Measurements from ENCODE around the gene ERI3.

Gene ERI3

DNA sequence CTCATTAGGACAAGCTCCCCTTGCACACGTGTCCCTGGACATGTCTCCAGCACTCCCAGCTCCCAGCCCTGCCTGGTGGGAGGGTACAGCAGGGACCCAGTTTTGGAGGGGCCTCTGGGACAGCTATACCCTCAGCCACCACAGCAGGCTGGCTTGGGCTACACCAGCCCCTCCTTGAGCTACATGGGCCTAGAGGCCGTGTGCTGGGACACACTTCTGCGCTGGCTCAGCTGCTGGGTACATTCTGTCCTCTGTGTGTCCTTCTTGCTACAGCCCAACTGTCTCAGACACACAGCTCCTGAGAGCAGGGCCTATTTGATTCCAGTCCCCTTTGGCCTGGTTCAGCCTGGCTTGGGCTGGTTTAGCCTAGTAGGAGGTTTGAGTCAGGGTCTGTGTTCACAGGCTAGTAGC lies 115.1 kb downstream of the ERI3 start:
- Histone ChIP-seq H3K9ac (ENCODE audit: low read length) (no peak overlapping the region), H2AFZ (ENCODE audit: low read depth, low read length, severe bottlenecking) (no peak overlapping the region), H3K4me3 (ENCODE audit: insufficient read depth, low read length, poor library complexity, severe bottlenecking) (no peak overlapping the region), H3K9me2 (replicated peaks; ENCODE audit: insufficient read depth, low read length) (no peaks in the 10 kb centered on the region), H3K9me3 (ENCODE audit: insufficient read depth, low read length) (no peaks in the 10 kb centered on the region), H3K36me3 (ENCODE audit: low read length) (no peaks in the 10 kb centered on the region), H3K27me3 (ENCODE audit: low read length) (no peaks in the 10 kb centered on the region), H4K20me1 (ENCODE audit: low read depth, low read length) (no peaks in the 10 kb centered on the region), H3K79me2 (ENCODE audit: insufficient read depth, low read length) (no peaks in the 10 kb centered on the region), H3F3A (ENCODE audit: insufficient read depth) (no peaks in the 10 kb centered on the region), H3K27ac (ENCODE audit: low read depth, low read length) (no peak overlapping the region), H3K4me2 (ENCODE audit: low read depth, low read length, poor library complexity, severe bottlenecking) (no peak overlapping the region)
- TF ChIP-seq, protein P1, sequence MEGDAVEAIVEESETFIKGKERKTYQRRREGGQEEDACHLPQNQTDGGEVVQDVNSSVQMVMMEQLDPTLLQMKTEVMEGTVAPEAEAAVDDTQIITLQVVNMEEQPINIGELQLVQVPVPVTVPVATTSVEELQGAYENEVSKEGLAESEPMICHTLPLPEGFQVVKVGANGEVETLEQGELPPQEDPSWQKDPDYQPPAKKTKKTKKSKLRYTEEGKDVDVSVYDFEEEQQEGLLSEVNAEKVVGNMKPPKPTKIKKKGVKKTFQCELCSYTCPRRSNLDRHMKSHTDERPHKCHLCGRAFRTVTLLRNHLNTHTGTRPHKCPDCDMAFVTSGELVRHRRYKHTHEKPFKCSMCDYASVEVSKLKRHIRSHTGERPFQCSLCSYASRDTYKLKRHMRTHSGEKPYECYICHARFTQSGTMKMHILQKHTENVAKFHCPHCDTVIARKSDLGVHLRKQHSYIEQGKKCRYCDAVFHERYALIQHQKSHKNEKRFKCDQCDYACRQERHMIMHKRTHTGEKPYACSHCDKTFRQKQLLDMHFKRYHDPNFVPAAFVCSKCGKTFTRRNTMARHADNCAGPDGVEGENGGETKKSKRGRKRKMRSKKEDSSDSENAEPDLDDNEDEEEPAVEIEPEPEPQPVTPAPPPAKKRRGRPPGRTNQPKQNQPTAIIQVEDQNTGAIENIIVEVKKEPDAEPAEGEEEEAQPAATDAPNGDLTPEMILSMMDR (IDR thresholded peaks at IDR 0.05; ENCODE audit: insufficient read depth, low read length, poor library complexity, severe bottlenecking) = no peak
- no peak for TF ChIP-seq EZH2phosphoT487 (conservative IDR thresholded peaks at IDR 0.05; ENCODE audit: low read length)

DNA sequence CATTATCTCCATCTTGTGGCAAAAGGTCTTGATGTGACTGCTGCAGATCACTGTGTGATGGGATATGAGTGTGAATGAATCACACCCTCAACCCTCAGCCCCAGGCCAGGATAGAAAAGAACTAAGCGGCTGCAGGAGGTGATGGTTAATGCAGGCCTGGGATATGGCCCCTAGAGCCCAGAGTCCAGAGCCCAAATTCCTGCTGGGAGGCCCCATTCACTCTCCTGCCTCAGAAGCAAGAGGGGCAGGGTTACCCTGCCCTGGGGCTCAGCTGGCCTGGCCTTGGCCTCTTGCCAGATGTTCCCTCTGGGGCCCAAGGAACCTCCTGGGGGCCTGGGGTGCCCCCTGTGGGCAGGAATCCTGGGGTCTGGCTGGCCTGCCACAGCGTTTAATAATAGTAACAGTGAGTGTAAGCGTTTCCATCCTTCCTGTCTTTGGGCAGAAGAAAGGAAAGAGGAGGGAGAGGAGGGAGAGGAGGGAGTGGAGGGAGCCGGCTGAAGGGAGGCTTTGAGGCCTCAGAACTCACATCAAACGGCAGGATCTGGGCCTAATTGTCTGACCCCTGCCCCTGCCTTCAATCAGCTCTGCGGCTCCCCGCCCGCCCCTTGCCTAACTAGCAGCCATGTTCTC lies 115.6 kb downstream of the ERI3 start:
- no peak for TF ChIP-seq EZH2phosphoT487 (conservative IDR thresholded peaks at IDR 0.05; ENCODE audit: low read length)
- TF ChIP-seq, protein P1 (IDR thresholded peaks at IDR 0.05; ENCODE audit: insufficient read depth, low read length, poor library complexity, severe bottlenecking) = no peak
- no peaks in the 10 kb centered on the region for H4K20me1 ChIP-seq (ENCODE audit: low read depth, low read length)
- no peak overlapping the region for H2AFZ ChIP-seq (ENCODE audit: low read depth, low read length, severe bottlenecking)
- H3K79me2 ChIP-seq (ENCODE audit: insufficient read depth, low read length) = no peaks in the 10 kb centered on the region
- H3K36me3 ChIP-seq (ENCODE audit: low read length) = no peaks in the 10 kb centered on the region
- H3F3A ChIP-seq (ENCODE audit: insufficient read depth) = no peaks in the 10 kb centered on the region
- H3K27ac ChIP-seq (ENCODE audit: low read depth, low read length) = no peak overlapping the region
- no peak overlapping the region for H3K9ac ChIP-seq (ENCODE audit: low read length)
- H3K9me3 ChIP-seq (ENCODE audit: insufficient read depth, low read length) = no peaks in the 10 kb centered on the region
- H3K4me3 ChIP-seq (ENCODE audit: insufficient read depth, low read length, poor library complexity, severe bottlenecking) = no peak overlapping the region
- H3K27me3 ChIP-seq (ENCODE audit: low read length) = no peaks in the 10 kb centered on the region
- no peaks in the 10 kb centered on the region for H3K9me2 ChIP-seq (replicated peaks; ENCODE audit: insufficient read depth, low read length)
- no peak overlapping the region for H3K4me2 ChIP-seq (ENCODE audit: low read depth, low read length, poor library complexity, severe bottlenecking)

DNA sequence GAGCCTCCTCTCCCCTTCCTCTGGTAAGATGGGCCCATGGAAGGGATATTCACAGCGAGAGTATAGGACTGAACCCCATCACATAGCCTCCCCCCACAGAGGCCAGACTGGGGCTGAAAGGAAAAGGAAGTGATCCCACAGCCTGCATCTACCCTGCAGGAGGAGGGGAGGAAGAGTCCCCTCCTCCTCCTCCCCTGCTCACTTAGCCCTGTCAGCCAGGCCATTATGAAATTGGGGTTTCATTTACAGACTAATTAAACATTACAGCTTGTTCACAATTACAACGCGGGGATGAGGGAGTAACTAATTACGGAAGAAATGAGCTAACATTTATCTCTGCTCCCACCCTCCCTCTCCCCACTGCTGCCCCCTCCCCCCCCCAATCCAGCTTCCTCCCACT lies 116.4 kb downstream of the ERI3 start:
- Histone ChIP-seq H3K4me2 (ENCODE audit: low read depth, low read length, poor library complexity, severe bottlenecking) (no peak overlapping the region), H3F3A (ENCODE audit: insufficient read depth) (no peaks in the 10 kb centered on the region), H3K9ac (ENCODE audit: low read length) (no peak overlapping the region), H3K27me3 (ENCODE audit: low read length) (no peaks in the 10 kb centered on the region), H3K9me3 (ENCODE audit: insufficient read depth, low read length) (no peaks in the 10 kb centered on the region), H3K27ac (ENCODE audit: low read depth, low read length) (no peak overlapping the region), H3K9me2 (replicated peaks; ENCODE audit: insufficient read depth, low read length) (no peaks in the 10 kb centered on the region), H4K20me1 (ENCODE audit: low read depth, low read length) (no peaks in the 10 kb centered on the region), H3K4me3 (ENCODE audit: insufficient read depth, low read length, poor library complexity, severe bottlenecking) (no peak overlapping the region), H3K36me3 (ENCODE audit: low read length) (no peaks in the 10 kb centered on the region), H2AFZ (ENCODE audit: low read depth, low read length, severe bottlenecking) (no peak overlapping the region), H3K79me2 (ENCODE audit: insufficient read depth, low read length) (no peaks in the 10 kb centered on the region)
- TF ChIP-seq EZH2phosphoT487 (conservative IDR thresholded peaks at IDR 0.05; ENCODE audit: low read length) = no peak

DNA sequence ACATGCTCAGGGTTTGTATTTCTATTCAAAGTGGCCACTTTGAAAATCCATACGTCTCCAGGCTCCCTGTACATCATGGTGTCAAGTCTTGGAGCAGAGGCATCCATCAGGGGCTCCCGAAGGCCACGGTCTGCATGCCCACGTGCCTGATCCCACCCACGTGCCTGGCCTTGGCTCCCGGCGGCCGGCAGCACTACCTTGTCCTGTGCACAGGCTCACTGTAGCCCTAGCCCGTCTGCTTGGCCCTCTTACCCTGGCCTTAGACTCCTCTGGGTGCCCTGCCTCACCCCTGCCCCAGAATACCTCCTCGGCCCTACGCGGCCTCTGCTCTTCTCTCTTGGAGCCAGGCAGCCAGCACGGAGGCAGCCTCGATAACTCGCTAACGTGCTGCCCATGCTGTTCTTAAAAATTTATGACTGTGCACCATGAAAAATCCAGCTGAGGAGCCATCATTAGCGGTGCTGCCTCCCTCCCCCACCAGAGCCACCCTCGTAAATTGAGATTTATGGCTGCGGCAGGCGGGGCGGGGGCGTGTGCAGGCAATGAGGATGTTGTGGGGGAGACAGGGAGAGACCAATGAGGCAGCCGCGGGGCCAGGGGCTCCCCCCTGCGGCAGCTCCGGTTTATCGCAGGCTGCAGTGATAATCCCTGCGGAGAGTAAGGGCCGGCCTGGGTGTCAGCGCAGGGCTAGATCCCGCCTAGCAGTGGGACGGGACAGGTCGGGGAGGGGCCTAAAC lies 117.2 kb downstream of the ERI3 start:
- no peaks in the 10 kb centered on the region for H3K9me3 ChIP-seq (ENCODE audit: insufficient read depth, low read length)
- H4K20me1 ChIP-seq (ENCODE audit: low read depth, low read length) = no peaks in the 10 kb centered on the region
- no peaks in the 10 kb centered on the region for H3K36me3 ChIP-seq (ENCODE audit: low read length)
- no peak overlapping the region for H3K9ac ChIP-seq (ENCODE audit: low read length)
- no peak overlapping the region for H3K4me3 ChIP-seq (ENCODE audit: insufficient read depth, low read length, poor library complexity, severe bottlenecking)
- H3K4me2 ChIP-seq (ENCODE audit: low read depth, low read length, poor library complexity, severe bottlenecking) = no peak overlapping the region
- no peaks in the 10 kb centered on the region for H3K9me2 ChIP-seq (replicated peaks; ENCODE audit: insufficient read depth, low read length)
- no peaks in the 10 kb centered on the region for H3F3A ChIP-seq (ENCODE audit: insufficient read depth)
- TF ChIP-seq, protein P1 (IDR thresholded peaks at IDR 0.05; ENCODE audit: insufficient read depth, low read length, poor library complexity, severe bottlenecking) = peak; percentile 50
- no peak for TF ChIP-seq EZH2phosphoT487 (conservative IDR thresholded peaks at IDR 0.05; ENCODE audit: low read length)
- no peaks in the 10 kb centered on the region for H3K27me3 ChIP-seq (ENCODE audit: low read length)
- no peak overlapping the region for H2AFZ ChIP-seq (ENCODE audit: low read depth, low read length, severe bottlenecking)
- no peaks in the 10 kb centered on the region for H3K79me2 ChIP-seq (ENCODE audit: insufficient read depth, low read length)
- H3K27ac ChIP-seq (ENCODE audit: low read depth, low read length) = no peak overlapping the region

Measured in SU-DHL-6 (cell line).